CD14-positive monocyte (primary cell): ENCODE measurements around the gene KDM6B. TPM values are rescaled to one million over a fixed set of nuclear protein-coding genes. Genes with fewer than 3 reads are reported as not detected.

ENCODE experiments used
- DNase-seq, 3 donors: peaks; one replicate each; pipeline ENCODE4 v3.0.0-alpha.2; 2011 to 2022
- H2AFZ ChIP-seq: 2 replicates; pipeline ENCODE4 v1.6.0; 2012; ENCODE audit warnings: mild to moderate bottlenecking, low read depth, low read length, inconsistent platforms; ENCODE audit not compliant: insufficient read depth, poor library complexity, severe bottlenecking
- H3K27ac ChIP-seq, 2 donors: 1 replicate in 1 of 2; 2 replicates in 1 of 2; pipeline ENCODE4 v1.5.1; 2012 to 2013; ENCODE audit warnings: low read length in 2 of 2, control low read depth in 1 of 2, inconsistent platforms in 1 of 2, low read depth in 1 of 2, mild to moderate bottlenecking in 1 of 2
- H3K27me3 ChIP-seq, 2 donors: one replicate each; pipeline versions ENCODE4 v1.6.0 to v1.6.1; 2011 to 2013; ENCODE audit warnings: low read length in 2 of 2; ENCODE audit not compliant: control insufficient read depth in 2 of 2, insufficient read depth in 2 of 2
- H3K36me3 ChIP-seq, 2 donors: replicated peaks in 1 of 2; 1 replicate in 1 of 2; 2 replicates in 1 of 2; pipeline versions ENCODE4 v1.5.1 to v1.6.1; 2012 to 2013; ENCODE audit warnings: low read length in 2 of 2, control low read depth in 1 of 2, inconsistent platforms in 1 of 2, mild to moderate bottlenecking in 1 of 2; ENCODE audit not compliant: insufficient read depth in 2 of 2, control insufficient read depth in 1 of 2
- H3K4me1 ChIP-seq, 2 donors: 1 replicate in 1 of 2; 2 replicates in 1 of 2; pipeline versions ENCODE4 v1.5.1 to v1.6.1; 2012 to 2013; ENCODE audit warnings: low read length in 2 of 2, control low read depth in 1 of 2, inconsistent platforms in 1 of 2, mild to moderate bottlenecking in 1 of 2, moderate library complexity in 1 of 2; ENCODE audit not compliant: insufficient read depth in 2 of 2, control insufficient read depth in 1 of 2
- H3K4me2 ChIP-seq: replicated peaks from 2 replicates; pipeline ENCODE3; 2012; ENCODE audit warnings: low read length, moderate library complexity, mild to moderate bottlenecking; ENCODE audit not compliant: poor library complexity, severe bottlenecking; ENCODE audit errors: extremely low read depth
- H3K4me3 ChIP-seq, 3 experiments: fragments of 200-600 bp in 1 of 3; sonication (generic) in 1 of 3; replicated peaks in 1 of 3; 1 replicate in 2 of 3; 2 replicates in 1 of 3; pipeline ENCODE4 v1.5.1; 2011 to 2013; ENCODE audit warnings: low read length in 3 of 3, mild to moderate bottlenecking in 3 of 3, control low read depth in 2 of 3, low read depth in 2 of 3, inconsistent platforms in 1 of 3, moderate library complexity in 1 of 3
- H3K79me2 ChIP-seq: 2 replicates; pipeline ENCODE4 v1.6.0; 2012; ENCODE audit warnings: mild to moderate bottlenecking, control low read depth, inconsistent platforms, low read length, moderate library complexity; ENCODE audit not compliant: insufficient read depth
- H3K9ac ChIP-seq: 2 replicates; pipeline ENCODE4 v1.6.0; 2017; ENCODE audit warnings: low read length, mild to moderate bottlenecking; ENCODE audit not compliant: insufficient read depth, poor library complexity, severe bottlenecking
- H3K9me3 ChIP-seq, 2 donors: replicated peaks in 1 of 2; 1 replicate in 1 of 2; 2 replicates in 1 of 2; pipeline versions ENCODE4 v1.5.1 to v1.6.1; 2012 to 2013; ENCODE audit warnings: low read length in 2 of 2, control low read depth in 1 of 2; ENCODE audit not compliant: control insufficient read depth in 1 of 2, insufficient read depth in 1 of 2
- H4K20me1 ChIP-seq: 2 replicates; pipeline ENCODE4 v1.6.0; 2012; ENCODE audit warnings: mild to moderate bottlenecking, low read length, control low read depth, moderate library complexity; ENCODE audit not compliant: insufficient read depth
- H3K27ac Mint-ChIP-seq, 7 donors: one replicate each; pipeline ENCODE4 v1.8.0; 2020; ENCODE audit warnings: mild to moderate bottlenecking in 7 of 7, mixed read lengths in 7 of 7, moderate library complexity in 6 of 7, inconsistent platforms in 2 of 7
- H3K27me3 Mint-ChIP-seq, 3 donors: one replicate each; pipeline ENCODE4 v1.8.0; 2021 to 2022; ENCODE audit warnings: low read depth in 3 of 3, mild to moderate bottlenecking in 3 of 3, mixed read lengths in 3 of 3, moderate library complexity in 3 of 3, inconsistent platforms in 1 of 3
- H3K36me3 Mint-ChIP-seq, 2 donors: one replicate each; pipeline ENCODE4 v1.8.0; 2020; ENCODE audit warnings: mixed read lengths in 2 of 2, inconsistent platforms in 1 of 2, mild to moderate bottlenecking in 1 of 2
- H3K4me1 Mint-ChIP-seq: one replicate; pipeline ENCODE4 v1.8.0; 2020; ENCODE audit warnings: mild to moderate bottlenecking, mixed read lengths
- H3K4me3 Mint-ChIP-seq, 2 donors: one replicate each; pipeline ENCODE4 v1.8.0; 2020; ENCODE audit warnings: mild to moderate bottlenecking in 2 of 2, mixed read lengths in 2 of 2, moderate library complexity in 1 of 2
- H3K9me3 Mint-ChIP-seq, 7 donors: one replicate each; pipeline ENCODE4 v1.8.0; 2020 to 2022; ENCODE audit warnings: mixed read lengths in 7 of 7, mild to moderate bottlenecking in 6 of 7, moderate library complexity in 6 of 7, inconsistent platforms in 2 of 7
- WGBS: methylation state at CpG from one replicate; pipeline ENCODE4 v1.1.5; 2013; ENCODE audit warnings: missing lambda C conversion rate; ENCODE audit not compliant: insufficient coverage; 5-methylcytosine and 5-hydroxymethylcytosine counted together
- intact Hi-C, 2 donors: fragments of 100-400 bp; cut with micrococcal nuclease; formaldehyde crosslinking; loops; one replicate each; pipeline versions ENCODE4 v1.15.0 to v1.15.1; 2023
- polyA plus RNA-seq, 3 donors: library from polyadenylated mRNA; depleted of rRNA in 1 of 3; unstranded in 2 of 3; stranded (reverse) in 1 of 3; fragments of 300-500 nt in 2 of 3; fragments of >200 nt in 1 of 3; fragmentation: Illumina TruSeq in 2 of 3; gene quantifications; 1 replicate in 2 of 3; 2 replicates in 1 of 3; pipeline ENCODE4 v1.2.3, GENCODE V29; 2012 to 2021
- TF ChIP-seq, protein P1 (sequence below): fragments of 200-600 bp; IDR thresholded peaks from one replicate; pipeline ENCODE4 v1.8.0; 2022; ENCODE audit warnings: antibody characterized with exemption, mild to moderate bottlenecking

KDM6B gene
- polyA plus RNA-seq, 3 donors = 0.37 to 25.5 (median 0.44) TPM

DNA sequence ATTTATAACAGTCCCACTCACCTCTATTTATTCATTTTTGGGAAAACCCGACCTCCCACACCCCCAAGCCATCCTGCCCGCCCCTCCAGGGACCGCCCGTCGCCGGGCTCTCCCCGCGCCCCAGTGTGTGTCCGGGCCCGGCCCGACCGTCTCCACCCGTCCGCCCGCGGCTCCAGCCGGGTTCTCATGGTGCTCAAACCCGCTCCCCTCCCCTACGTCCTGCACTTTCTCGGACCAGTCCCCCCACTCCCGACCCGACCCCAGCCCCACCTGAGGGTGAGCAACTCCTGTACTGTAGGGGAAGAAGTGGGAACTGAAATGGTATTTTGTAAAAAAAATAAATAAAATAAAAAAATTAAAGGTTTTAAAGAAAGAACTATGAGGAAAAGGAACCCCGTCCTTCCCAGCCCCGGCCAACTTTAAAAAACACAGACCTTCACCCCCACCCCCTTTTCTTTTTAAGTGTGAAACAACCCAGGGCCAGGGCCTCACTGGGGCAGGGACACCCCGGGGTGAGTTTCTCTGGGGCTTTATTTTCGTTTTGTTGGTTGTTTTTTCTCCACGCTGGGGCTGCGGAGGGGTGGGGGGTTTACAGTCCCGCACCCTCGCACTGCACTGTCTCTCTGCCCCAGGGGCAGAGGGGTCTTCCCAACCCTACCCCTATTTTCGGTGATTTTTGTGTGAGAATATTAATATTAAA is 20.2 kb downstream of the KDM6B start:
- TF ChIP-seq, protein P1, sequence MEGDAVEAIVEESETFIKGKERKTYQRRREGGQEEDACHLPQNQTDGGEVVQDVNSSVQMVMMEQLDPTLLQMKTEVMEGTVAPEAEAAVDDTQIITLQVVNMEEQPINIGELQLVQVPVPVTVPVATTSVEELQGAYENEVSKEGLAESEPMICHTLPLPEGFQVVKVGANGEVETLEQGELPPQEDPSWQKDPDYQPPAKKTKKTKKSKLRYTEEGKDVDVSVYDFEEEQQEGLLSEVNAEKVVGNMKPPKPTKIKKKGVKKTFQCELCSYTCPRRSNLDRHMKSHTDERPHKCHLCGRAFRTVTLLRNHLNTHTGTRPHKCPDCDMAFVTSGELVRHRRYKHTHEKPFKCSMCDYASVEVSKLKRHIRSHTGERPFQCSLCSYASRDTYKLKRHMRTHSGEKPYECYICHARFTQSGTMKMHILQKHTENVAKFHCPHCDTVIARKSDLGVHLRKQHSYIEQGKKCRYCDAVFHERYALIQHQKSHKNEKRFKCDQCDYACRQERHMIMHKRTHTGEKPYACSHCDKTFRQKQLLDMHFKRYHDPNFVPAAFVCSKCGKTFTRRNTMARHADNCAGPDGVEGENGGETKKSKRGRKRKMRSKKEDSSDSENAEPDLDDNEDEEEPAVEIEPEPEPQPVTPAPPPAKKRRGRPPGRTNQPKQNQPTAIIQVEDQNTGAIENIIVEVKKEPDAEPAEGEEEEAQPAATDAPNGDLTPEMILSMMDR = no peak
- H3K4me2 ChIP-seq = no peak overlapping the region
- no peaks in the 10 kb centered on the region for H3K9me3 ChIP-seq
- WGBS = 100% methylated on average over 1 of the region's 31 CpGs
- peaks cover 15% of the 10 kb centered on the region for H3K4me1 Mint-ChIP-seq
- no peak overlapping the region for H3K9ac ChIP-seq
- peaks cover 43 to 66% of the 10 kb centered on the region in 2 donors for H3K36me3 Mint-ChIP-seq
- intact Hi-C loops = no loop called here
- no peak overlapping the region for H2AFZ ChIP-seq
- H4K20me1 ChIP-seq = peaks cover 74% of the 10 kb centered on the region
- no peak overlapping the region for H3K4me3 Mint-ChIP-seq
- H3K27me3 ChIP-seq = no peaks in the 10 kb centered on the region
- H3K9me3 Mint-ChIP-seq = no peaks in the 10 kb centered on the region
- peaks cover 0 to 4% (median 2%) of the 10 kb centered on the region in 3 donors for H3K27me3 Mint-ChIP-seq
- peaks cover 40% of the 10 kb centered on the region for H3K79me2 ChIP-seq
- peak overlapping the region in 1 of 7 donors; percentile 61 for H3K27ac Mint-ChIP-seq
- DNase-seq = no peak
- peaks cover 45 to 62% of the 10 kb centered on the region in 2 donors for H3K4me1 ChIP-seq
- peaks cover 50 to 57% of the 10 kb centered on the region in 2 donors for H3K36me3 ChIP-seq
- no peak overlapping the region for H3K4me3 ChIP-seq
- no peak overlapping the region for H3K27ac ChIP-seq

DNA sequence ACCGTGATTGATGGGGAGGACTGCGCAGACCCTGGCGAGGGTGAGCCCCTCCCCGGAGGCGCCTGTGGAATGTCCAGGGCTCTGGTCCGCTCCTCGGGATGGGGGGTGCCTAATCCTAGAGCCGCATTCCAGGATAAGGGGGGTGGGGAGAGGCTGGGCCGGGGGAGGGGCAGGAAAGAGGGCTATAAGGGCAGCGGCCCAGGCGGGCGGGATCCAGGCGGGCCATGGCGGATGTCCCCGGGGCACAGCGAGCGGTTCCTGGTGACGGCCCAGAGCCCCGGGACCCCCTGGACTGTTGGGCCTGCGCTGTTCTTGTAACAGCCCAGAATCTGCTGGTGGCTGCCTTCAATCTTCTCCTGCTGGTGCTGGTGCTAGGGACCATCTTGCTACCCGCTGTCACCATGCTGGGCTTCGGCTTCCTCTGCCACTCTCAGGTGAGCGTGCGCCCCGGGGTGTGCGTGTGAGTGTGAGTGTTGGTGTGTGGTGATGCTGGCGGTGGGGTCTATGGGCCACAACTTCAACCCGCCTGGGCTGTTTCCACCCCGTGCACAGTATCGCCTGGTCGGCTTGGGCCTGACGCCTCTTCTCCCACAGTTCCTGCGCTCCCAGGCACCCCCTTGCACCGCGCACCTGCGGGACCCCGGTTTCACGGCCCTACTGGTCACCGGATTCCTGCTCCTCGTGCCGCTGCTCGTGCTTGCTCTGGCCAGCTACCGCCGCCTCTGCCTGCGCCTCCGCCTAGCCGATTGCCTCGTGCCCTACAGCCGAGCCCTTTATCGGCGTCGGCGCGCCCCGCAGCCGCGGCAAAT is 21.0 kb downstream of the KDM6B start, which contains the start of gene TMEM88:
Gene TMEM88, plus strand, starts transcription at position 216 of the 809 bp plus-strand sequence. Its CDS starts 9 bp downstream, at position 225.
- peak within 1 kb of the TSS; percentile 98 for H3K4me2 ChIP-seq
- H3K27ac Mint-ChIP-seq = peak within 1 kb of the TSS in 2 of 7 donors; percentile 61 to 70
- no peak within 1 kb of the TSS for H3K9ac ChIP-seq
- H3K9me3 Mint-ChIP-seq = no peaks in the 10 kb centered on the region
- H3K27ac ChIP-seq = peak within 1 kb of the TSS; percentile 94 to 95
- H2AFZ ChIP-seq = no peak within 1 kb of the TSS
- no peaks in the 10 kb centered on the region for H3K27me3 ChIP-seq
- peaks cover 13% of the 10 kb centered on the region for H3K4me1 Mint-ChIP-seq
- H3K36me3 ChIP-seq = peaks cover 42 to 55% of the 10 kb centered on the region in 2 donors
- H3K4me1 ChIP-seq = peaks cover 45 to 62% of the 10 kb centered on the region in 2 donors
- intact Hi-C loops = no loop called here
- H3K9me3 ChIP-seq = no peaks in the 10 kb centered on the region
- H3K79me2 ChIP-seq = peaks cover 43% of the 10 kb centered on the region
- H3K4me3 ChIP-seq = peak within 1 kb of the TSS in 1 of 3 experiments; percentile 95
- H3K4me3 Mint-ChIP-seq = no peak within 1 kb of the TSS
- no peak for DNase-seq
- TF ChIP-seq, protein P1 = no peak
- peaks cover 66% of the 10 kb centered on the region for H4K20me1 ChIP-seq
- peaks cover 0 to 4% (median 2%) of the 10 kb centered on the region in 3 donors for H3K27me3 Mint-ChIP-seq
- peaks cover 43 to 64% of the 10 kb centered on the region in 2 donors for H3K36me3 Mint-ChIP-seq
- 89% methylated on average over 52 of the region's 57 CpGs for WGBS
